ENCODE data around the gene ERCC6L. TPM values are rescaled to one million over a fixed set of nuclear protein-coding genes. Genes with fewer than 3 reads are reported as not detected.
A peak's percentile ranks its signal among the peaks of the same experiment; 100 is the strongest.
"Not testable (repeated sequence)": the region's sequence is repeated elsewhere in the genome, so short reads cannot be mapped to it uniquely, and the experiment has no call there.

Gene ERCC6L
- total RNA-seq, 8 experiments from 2014 or later = 0.15 to 7.5 (median 0.93) TPM

GRCh38 chrX:72181178-72182125 lies 57.4 kb downstream of the ERCC6L start, which contains the start of gene PIN4:
Gene PIN4 (plus strand): TSS chrX:72181757. CDS start chrX:72181786, 29 bp downstream.
- in situ Hi-C loops (cut with MboI; ENCODE audit: low pct_unique_long_range_greater_than_20kb in 2 of 9, low sequenced_read_pairs in 9 of 9, unreplicated experiment in 9 of 9) = no loop called here
- Histone ChIP-seq H3K4me1 (replicated peaks in 1 of 2) (peaks cover 3 to 9% of the 10 kb centered on the region in 2 donors), H3K4me3 (peak within 1 kb of the TSS; percentile 58 to 93 (median 64)), H3K27ac (peak within 1 kb of the TSS; percentile 78 to 79)
- WGBS, 10 experiments = 0 to 51% (median 0%) methylated on average over 3 to 20 of the region's 46 CpGs; no CpG with 5 or more reads in 7 of the 10 experiments
- peak; percentile 92 to 97 (median 94) for ATAC-seq (replicated peaks in 6 of 8)

- Histone ChIP-seq H3K4me3 (peak overlapping the region; percentile 30 to 93 (median 62)), H3K27ac (peak overlapping the region; percentile 78 to 79), H3K4me1 (replicated peaks in 1 of 2) (peaks cover 3 to 9% of the 10 kb centered on the region in 2 donors)
- in situ Hi-C loops (cut with MboI; ENCODE audit: low pct_unique_long_range_greater_than_20kb in 2 of 9, low sequenced_read_pairs in 9 of 9, unreplicated experiment in 9 of 9) = no loop called here
- ATAC-seq (replicated peaks in 6 of 8) = no peak
- 18 to 63% (median 60%) methylated on average over 1 of the region's 1 CpG; no CpG with 5 or more reads in 7 of the 10 experiments for WGBS, 10 experiments
Measured at GRCh38 chrX:72180539-72180938, 58.3 kb downstream of the ERCC6L start.

GRCh38 chrX:72176981-72177380 lies 61.8 kb downstream of the ERCC6L start:
- Histone ChIP-seq H3K27ac (peak overlapping the region in 1 of 2 donors; percentile 65), H3K4me3 (no peak overlapping the region), H3K4me1 (replicated peaks in 1 of 2) (peaks cover 3% of the 10 kb centered on the region in 2 donors)
- peak in 1 of 8 experiments; percentile 17 for ATAC-seq (replicated peaks in 6 of 8)
- in situ Hi-C loops (cut with MboI; ENCODE audit: low pct_unique_long_range_greater_than_20kb in 2 of 9, low sequenced_read_pairs in 9 of 9, unreplicated experiment in 9 of 9) = no loop called here
- 40 to 100% (median 100%) methylated on average over 1 of the region's 2 CpGs; no CpG with 5 or more reads in 7 of the 10 experiments for WGBS, 10 experiments

GRCh38 chrX:72176289-72176688 lies 62.5 kb downstream of the ERCC6L start:
- H3K27ac ChIP-seq; in situ Hi-C loops (cut with MboI; ENCODE audit: low pct_unique_long_range_greater_than_20kb in 2 of 9, low sequenced_read_pairs in 9 of 9, unreplicated experiment in 9 of 9); ATAC-seq (replicated peaks in 6 of 8); H3K4me3 ChIP-seq; H3K4me1 ChIP-seq (replicated peaks in 1 of 2): not testable (repeated sequence)
- WGBS, 10 experiments = no CpG with 5 or more reads among the region's 5 CpGs

- in situ Hi-C loops (cut with MboI; ENCODE audit: low pct_unique_long_range_greater_than_20kb in 2 of 9, low sequenced_read_pairs in 9 of 9, unreplicated experiment in 9 of 9) = no loop called here
- 0 to 100% (median 40%) methylated on average over 1 to 5 of the region's 6 CpGs; no CpG with 5 or more reads in 4 of the 10 experiments for WGBS, 10 experiments
Measured at GRCh38 chrX:72169008-72169728, 69.7 kb downstream of the ERCC6L start.

GRCh38 chrX:72165551-72165950 lies 73.3 kb downstream of the ERCC6L start:
- Histone ChIP-seq H3K27ac (no peak overlapping the region), H3K4me3 (no peak overlapping the region), H3K4me1 (replicated peaks in 1 of 2) (no peaks in the 10 kb centered on the region)
- 0 to 86% (median 28%) methylated on average over 1 to 4 of the region's 4 CpGs; no CpG with 5 or more reads in 5 of the 10 experiments for WGBS, 10 experiments
- in situ Hi-C loops (cut with MboI; ENCODE audit: low pct_unique_long_range_greater_than_20kb in 2 of 9, low sequenced_read_pairs in 9 of 9, unreplicated experiment in 9 of 9) = no loop called here
- ATAC-seq (replicated peaks in 6 of 8) = no peak

More at GRCh38 chrX:72169008-72169728, 69.7 kb downstream of the ERCC6L start:
- ATAC-seq (replicated peaks in 6 of 8) = peak in 1 of 8 experiments; percentile 53
- Histone ChIP-seq H3K4me3 (no peak overlapping the region), H3K27ac (no peak overlapping the region), H3K4me1 (replicated peaks in 1 of 2) (no peaks in the 10 kb centered on the region)

GRCh38 chrX:72159769-72160168 lies 79.1 kb downstream of the ERCC6L start:
- no peak overlapping the region for H3K27ac ChIP-seq
- H3K4me3 ChIP-seq = no peak overlapping the region
- no peaks in the 10 kb centered on the region for H3K4me1 ChIP-seq (replicated peaks in 1 of 2)
- 3 to 80% (median 76%) methylated on average over 4 to 8 of the region's 10 CpGs; no CpG with 5 or more reads in 7 of the 10 experiments for WGBS, 10 experiments
- in situ Hi-C loops (cut with MboI; ENCODE audit: low pct_unique_long_range_greater_than_20kb in 2 of 9, low sequenced_read_pairs in 9 of 9, unreplicated experiment in 9 of 9) = no loop called here
- ATAC-seq (replicated peaks in 6 of 8) = no peak

GRCh38 chrX:72158773-72159172 lies 80.1 kb downstream of the ERCC6L start:
- no peak for ATAC-seq (replicated peaks in 6 of 8)
- in situ Hi-C loops (cut with MboI; ENCODE audit: low pct_unique_long_range_greater_than_20kb in 2 of 9, low sequenced_read_pairs in 9 of 9, unreplicated experiment in 9 of 9) = no loop called here
- Histone ChIP-seq H3K27ac (no peak overlapping the region), H3K4me3 (no peak overlapping the region), H3K4me1 (replicated peaks in 1 of 2) (no peaks in the 10 kb centered on the region)
- WGBS, 10 experiments = 13 to 100% (median 73%) methylated on average over 1 to 3 of the region's 3 CpGs; no CpG with 5 or more reads in 6 of the 10 experiments

Other genes with a start within 250 kb of the ERCC6L start
- 10 to 100 TPM in 5 of 8 experiments, 1 to 10 TPM in 3; 1.6 to 18.0 (median 11.1) TPM for gene RTL5, start 107.1 kb downstream of the ERCC6L start, total RNA-seq
- gene PIN4, start 57.3 kb downstream of the ERCC6L start, total RNA-seq = 10 to 100 TPM; 20.5 to 54.3 (median 32.4) TPM
- 1,000 to 10,000 TPM in 3 of 8 experiments, 100 to 1,000 TPM in 5; 802 to 1,224 (median 913) TPM for gene RPS4X, start 38.2 kb upstream of the ERCC6L start, total RNA-seq
- 10 to 100 TPM in 2 of 8 experiments, 1 to 10 TPM in 5, under 1 TPM in 1; 0.56 to 24.1 (median 6.6) TPM for gene CITED1, start 66.9 kb upstream of the ERCC6L start, total RNA-seq